Uterus (tissue), 2 donors: ENCODE results near the gene PTPRD.

Experiments used
- CTCF ChIP-seq, 4 experiments: fragments of 200-600 bp in 2 of 4; fragments of 450-650 bp in 2 of 4; sonication (generic) in 2 of 4; IDR thresholded peaks; one replicate each; pipeline ENCODE4 v1.5.1; 2016 to 2019; ENCODE audit warnings: antibody characterized with exemption in 4 of 4, mild to moderate bottlenecking in 2 of 4, moderate library complexity in 1 of 4
- POLR2A ChIP-seq, 2 donors: fragments of 450-650 bp; IDR thresholded peaks; one replicate each; pipeline ENCODE4 v1.6.1; 2016; ENCODE audit warnings: antibody characterized with exemption in 2 of 2, mild to moderate bottlenecking in 1 of 2, moderate library complexity in 1 of 2

GRCh38 chr9:8864545-8864896 lies 1748.3 kb downstream of the PTPRD start:
- TF ChIP-seq CTCF (IDR thresholded peaks at IDR 0.05), result no peak
- no peak for TF ChIP-seq POLR2A (IDR thresholded peaks at IDR 0.05)
